GM18507 (cell line): ENCODE data around the gene KDM2A.

ENCODE experiments used
- DNase-seq: peaks from one replicate; pipeline ENCODE4 v3.0.0; 2011; ENCODE audit warnings: low read depth; ENCODE audit not compliant: insufficient read length; ENCODE audit errors: extremely low spot score
- FAIRE-seq: peaks from 2 replicates; lab custom pipeline; 2011; peaks lifted over from hg19 to GRCh38; lab: Jason Lieb, UNC

KDM2A gene

GRCh38 chr11:67289226-67289650 is 170.2 kb downstream of the KDM2A start, which contains the start of gene ANKRD13D:
TSS of gene ANKRD13D (plus strand) at chr11:67289303. CDS start at chr11:67289461, 158 bp downstream.
- DNase-seq (no peak), FAIRE-seq (no peak)

GRCh38 chr11:67289651-67290479 is 170.8 kb downstream of the KDM2A start:
- DNase-seq (no peak), FAIRE-seq (no peak)

- FAIRE-seq (no peak), DNase-seq (no peak)
Measured at GRCh38 chr11:67290801-67291200, 171.7 kb downstream of the KDM2A start.

GRCh38 chr11:67291481-67292381 is 172.7 kb downstream of the KDM2A start:
- no peak for FAIRE-seq

GRCh38 chr11:67292671-67293070 is 173.6 kb downstream of the KDM2A start:
- DNase-seq = no peak
- FAIRE-seq = no peak

More at GRCh38 chr11:67291481-67292381, 172.7 kb downstream of the KDM2A start:
- DNase-seq = no peak

GRCh38 chr11:67293090-67293489 is 174.0 kb downstream of the KDM2A start:
- FAIRE-seq = no peak
- no peak for DNase-seq

- DNase-seq (no peak), FAIRE-seq (no peak)
Measured at GRCh38 chr11:67295846-67296245, 176.8 kb downstream of the KDM2A start.

GRCh38 chr11:67298786-67299185 is 179.7 kb downstream of the KDM2A start:
- FAIRE-seq = no peak

GRCh38 chr11:67299471-67300191 is 180.6 kb downstream of the KDM2A start:
- FAIRE-seq (no peak), DNase-seq (no peak)

More at GRCh38 chr11:67298786-67299185, 179.7 kb downstream of the KDM2A start:
- no peak for DNase-seq

GRCh38 chr11:67300256-67300755 is 181.2 kb downstream of the KDM2A start:
- FAIRE-seq (no peak), DNase-seq (no peak)

- DNase-seq (no peak), FAIRE-seq (no peak)
Measured at GRCh38 chr11:67300756-67301312, 181.8 kb downstream of the KDM2A start.

GRCh38 chr11:67301313-67301921 is 182.4 kb downstream of the KDM2A start:
- DNase-seq (no peak), FAIRE-seq (no peak)

GRCh38 chr11:67301951-67302516 is 183.0 kb downstream of the KDM2A start:
- no peak for FAIRE-seq

GRCh38 chr11:67302571-67303131 is 183.6 kb downstream of the KDM2A start:
- DNase-seq (no peak), FAIRE-seq (no peak)

More at GRCh38 chr11:67301951-67302516, 183.0 kb downstream of the KDM2A start:
- no peak for DNase-seq

- DNase-seq = no peak
- no peak for FAIRE-seq
Measured at GRCh38 chr11:67303132-67303834, 184.2 kb downstream of the KDM2A start, which contains the start of gene SSH3. TSS of gene SSH3 (plus strand) at chr11:67303530. CDS start at chr11:67303626, 96 bp downstream.

- no peak for FAIRE-seq
- no peak for DNase-seq
Measured at GRCh38 chr11:67303835-67304411, 184.9 kb downstream of the KDM2A start.

GRCh38 chr11:67304511-67305113 is 185.5 kb downstream of the KDM2A start:
- no peak for FAIRE-seq

More at GRCh38 chr11:67304511-67305113, 185.5 kb downstream of the KDM2A start:
- no peak for DNase-seq
